GM23338 (cell line): ENCODE measurements around the gene MED19. TPM values are rescaled to one million over a fixed set of nuclear protein-coding genes. Genes with fewer than 3 reads are reported as not detected.

Source experiments
- ATAC-seq: fragments of 200-7000 bp; cut with Tn5 transposase; 3 replicates; pipeline ENCODE4 v1.9.1; 2020
- DNase-seq: peaks from one replicate; pipeline ENCODE4 v3.0.0-alpha.2; 2015; ENCODE audit warnings: low spot score
- H2AFZ ChIP-seq: fragments of 200-600 bp; sonication (generic); 2 replicates; pipeline ENCODE4 v1.8.0; 2016; ENCODE audit warnings: antibody characterized with exemption, mild to moderate bottlenecking, moderate library complexity
- H3F3A ChIP-seq: fragments of 200-600 bp; sonication (generic); replicated peaks from 2 replicates; pipeline ENCODE4 v1.8.0; 2017; ENCODE audit warnings: antibody characterized with exemption, mixed run types, low read depth
- H3K27ac ChIP-seq: fragments of 200-600 bp; sonication (generic); 2 replicates; pipeline ENCODE4 v1.6.1; 2016; ENCODE audit warnings: low read depth
- H3K27me3 ChIP-seq: fragments of 200-600 bp; sonication (generic); 2 replicates; pipeline ENCODE4 v1.8.0; 2016; ENCODE audit warnings: mild to moderate bottlenecking, mixed run types, moderate library complexity; ENCODE audit not compliant: insufficient read depth
- H3K36me3 ChIP-seq: fragments of 200-600 bp; sonication (generic); 2 replicates; pipeline ENCODE4 v1.8.0; 2016; ENCODE audit warnings: mild to moderate bottlenecking; ENCODE audit not compliant: insufficient read depth
- H3K4me1 ChIP-seq: fragments of 200-600 bp; sonication (generic); 2 replicates; pipeline ENCODE4 v1.8.0; 2016; ENCODE audit warnings: mild to moderate bottlenecking, moderate library complexity; ENCODE audit not compliant: insufficient read depth
- H3K4me2 ChIP-seq: fragments of 200-600 bp; sonication (generic); 2 replicates; pipeline ENCODE4 v1.7.1; 2017; ENCODE audit warnings: mixed run types
- H3K4me3 ChIP-seq: fragments of 200-600 bp; sonication (generic); 2 replicates; pipeline ENCODE4 v1.6.1; 2016; ENCODE audit warnings: mixed run types
- H3K79me2 ChIP-seq: fragments of 200-600 bp; sonication (generic); replicated peaks from 2 replicates; pipeline ENCODE4 v1.8.0; 2017; ENCODE audit warnings: mild to moderate bottlenecking; ENCODE audit not compliant: insufficient read depth
- H3K9me2 ChIP-seq: fragments of 200-600 bp; sonication (generic); 2 replicates; pipeline ENCODE4 v1.8.0; 2017; ENCODE audit not compliant: insufficient read depth
- H4K20me1 ChIP-seq: fragments of 200-600 bp; sonication (generic); replicated peaks from 2 replicates; pipeline ENCODE4 v1.8.0; 2017; ENCODE audit warnings: mild to moderate bottlenecking; ENCODE audit not compliant: insufficient read depth
- H3K27ac Mint-ChIP-seq: 2 replicates; pipeline ENCODE4 v1.8.0; 2020; ENCODE audit warnings: inconsistent platforms, mild to moderate bottlenecking, moderate library complexity, mixed read lengths
- H3K27me3 Mint-ChIP-seq: 3 replicates; pipeline ENCODE4 v1.8.0; 2022; ENCODE audit warnings: low read depth, mild to moderate bottlenecking, moderate library complexity, mixed read lengths, inconsistent platforms; ENCODE audit not compliant: insufficient read depth, poor library complexity
- H3K36me3 Mint-ChIP-seq: 3 replicates; pipeline ENCODE4 v1.8.0; 2021; ENCODE audit warnings: low read depth, mild to moderate bottlenecking, inconsistent platforms, moderate library complexity, mixed read lengths
- H3K4me1 Mint-ChIP-seq: 3 replicates; pipeline ENCODE4 v1.8.0; 2020; ENCODE audit warnings: mild to moderate bottlenecking, inconsistent platforms, mixed read lengths
- H3K4me3 Mint-ChIP-seq: 3 replicates; pipeline ENCODE4 v1.8.0; 2021; ENCODE audit warnings: moderate library complexity, mild to moderate bottlenecking, inconsistent platforms, mixed read lengths
- H3K9me3 Mint-ChIP-seq: 3 replicates; pipeline ENCODE4 v1.8.0; 2020; ENCODE audit warnings: moderate library complexity, mild to moderate bottlenecking, inconsistent platforms, mixed read lengths
- CREB1 ChIP-seq: fragments of 250-450 bp; sonication (Bioruptor Pico); IDR thresholded peaks from 2 replicates; pipeline ENCODE4 v1.5.0; 2020; ENCODE audit warnings: low read depth, mild to moderate bottlenecking, moderate library complexity
- CTCF ChIP-seq, 2 experiments: fragments of 200-600 bp in 1 of 2; sonication (generic) in 1 of 2; conservative IDR thresholded peaks; 2 replicates each; pipeline versions ENCODE4 v1.5.1 to v1.6.1; 2016 to 2017; ENCODE audit warnings: antibody characterized with exemption in 2 of 2, low read depth in 2 of 2, mild to moderate bottlenecking in 2 of 2, moderate library complexity in 1 of 2
- ETS1 ChIP-seq: IDR thresholded peaks from 2 replicates; pipeline ENCODE4 v1.6.1; 2016; ENCODE audit warnings: antibody characterized with exemption
- EZH2 ChIP-seq: fragments of 200-600 bp; sonication (generic); IDR thresholded peaks from one replicate; pipeline ENCODE4 v1.8.0; 2017; ENCODE audit warnings: antibody characterized with exemption, mild to moderate bottlenecking, low read depth; ENCODE audit not compliant: unreplicated experiment
- JUNB ChIP-seq: IDR thresholded peaks from one replicate; pipeline ENCODE4 v1.6.1; 2016; ENCODE audit warnings: antibody characterized with exemption; ENCODE audit not compliant: unreplicated experiment
- NANOG ChIP-seq: IDR thresholded peaks from 2 replicates; pipeline ENCODE4 v1.6.1; 2016; ENCODE audit warnings: antibody characterized with exemption, borderline replicate concordance
- POLR2AphosphoS5 ChIP-seq: IDR thresholded peaks from 2 replicates; pipeline ENCODE4 v1.6.1; 2016; ENCODE audit warnings: antibody characterized with exemption, low read depth
- REST ChIP-seq: IDR thresholded peaks from one replicate; pipeline ENCODE4 v1.6.1; 2018; ENCODE audit warnings: antibody characterized with exemption; ENCODE audit not compliant: unreplicated experiment
- ZNF114 ChIP-seq: fragments of 250-450 bp; sonication (Bioruptor Pico); IDR thresholded peaks from 2 replicates; pipeline ENCODE4 v1.5.0; 2020; ENCODE audit warnings: mild to moderate bottlenecking, moderate library complexity
- ZNF331 ChIP-seq: fragments of 250-450 bp; sonication (Bioruptor Pico); IDR thresholded peaks from 2 replicates; pipeline ENCODE4 v1.5.0; 2020; ENCODE audit warnings: low read depth, mild to moderate bottlenecking, moderate library complexity
- ZNF462 ChIP-seq: fragments of 250-450 bp; sonication (Bioruptor Pico); IDR thresholded peaks from 2 replicates; pipeline ENCODE4 v1.5.0; 2020; ENCODE audit warnings: mild to moderate bottlenecking, moderate library complexity
- polyA plus RNA-seq: library from polyadenylated mRNA; unstranded; fragments of >200 nt; fragmentation: Nextera tagmentation; extraction: Ambion mirVana; gene quantifications from 2 replicates; pipeline ENCODE4 v1.2.1, GENCODE V29; 2016
- total RNA-seq: library from RNA; depleted of rRNA; stranded (reverse); fragments of >200 nt; shearing (Covaris generic); gene quantifications from 2 replicates; pipeline ENCODE4 v1.2.3, GENCODE V29; 2014

MED19 gene
- total and polyA plus RNA-seq, 2 experiments from 2014 or later = 17.7 to 64.9 TPM

- no peak for DNase-seq
- H3K79me2 ChIP-seq = peaks cover 99% of the 10 kb centered on the region
- H3K27me3 Mint-ChIP-seq = no peaks in the 10 kb centered on the region
- H3K4me1 Mint-ChIP-seq = peaks cover 27% of the 10 kb centered on the region
- H3K27ac ChIP-seq = peak overlapping the region; percentile 30
- H3K27me3 ChIP-seq = no peaks in the 10 kb centered on the region
- H3K27ac Mint-ChIP-seq = peak overlapping the region; percentile 95
- peak overlapping the region; percentile 69 for H3K4me2 ChIP-seq
- peaks cover 2% of the 10 kb centered on the region; the same call in 1 of the 2 replicates for H3K36me3 ChIP-seq
- H3K4me3 ChIP-seq = peak overlapping the region; percentile 31; the same call in 1 of the 2 replicates
- peak overlapping the region; percentile 43; the same call in 2 of the 3 replicates for H3K4me3 Mint-ChIP-seq
- H3K36me3 Mint-ChIP-seq = peaks cover 13% of the 10 kb centered on the region; the same call in 2 of the 3 replicates
- no peak overlapping the region for H2AFZ ChIP-seq
- TF ChIP-seq POLR2AphosphoS5 (no peak), ZNF462 (no peak), CTCF (conservative IDR thresholded peaks at IDR 0.05; ENCODE audit: low read depth in 2 of 2) (no peak), NANOG (no peak), ZNF331 (no peak), CREB1 (CRISPR knock-in tag) (no peak), ZNF114 (CRISPR knock-in tag) (no peak), REST (no peak), EZH2 (no peak), ETS1 (no peak), JUNB (no peak)
- peak; percentile 73 for ATAC-seq
- H4K20me1 ChIP-seq = peaks cover 23% of the 10 kb centered on the region; the same call in 1 of the 2 replicates
- H3F3A ChIP-seq = peaks cover 14% of the 10 kb centered on the region; the same call in 1 of the 2 replicates
- H3K4me1 ChIP-seq = peaks cover 16% of the 10 kb centered on the region
- H3K9me2 ChIP-seq = no peaks in the 10 kb centered on the region
- H3K9me3 Mint-ChIP-seq = no peaks in the 10 kb centered on the region
These were observed 16.8 kb upstream of the MED19 start for GRCh38 chr11:57728829-57729228.
